Testis (tissue), 3 donors: ENCODE measurements around the gene SLC4A4. TPM values are rescaled to one million over a fixed set of nuclear protein-coding genes. Genes with fewer than 3 reads are reported as not detected.

Experiments
- DNase-seq: peaks from one replicate; pipeline ENCODE4 v3.0.0-alpha.2; 2019
- H3K27ac ChIP-seq, 2 donors: fragments of 200-600 bp; sonication (generic); one replicate each; pipeline ENCODE4 v1.5.1; 2019
- H3K27me3 ChIP-seq: fragments of 200-600 bp; sonication (generic); one replicate; pipeline ENCODE4 v1.5.1; 2019
- H3K36me3 ChIP-seq: fragments of 200-600 bp; sonication (generic); one replicate; pipeline ENCODE4 v1.5.1; 2017; ENCODE audit warnings: low read depth; ENCODE audit errors: missing control alignments
- H3K4me1 ChIP-seq: fragments of 200-600 bp; sonication (generic); one replicate; pipeline ENCODE4 v1.5.1; 2019
- H3K4me3 ChIP-seq, 2 donors: fragments of 200-600 bp; sonication (generic); one replicate each; pipeline ENCODE4 v1.5.1; 2017 to 2019
- H3K9me3 ChIP-seq: fragments of 200-600 bp; sonication (generic); one replicate; pipeline ENCODE4 v1.5.1; 2017
- CTCF ChIP-seq, 3 experiments: fragments of 450-650 bp in 2 of 3; fragments of 200-600 bp in 1 of 3; sonication (generic) in 1 of 3; IDR thresholded peaks; one replicate each; pipeline ENCODE4 v1.5.1; 2016 to 2019; ENCODE audit warnings: antibody characterized with exemption in 3 of 3, mild to moderate bottlenecking in 2 of 3, moderate library complexity in 1 of 3
- POLR2A ChIP-seq: fragments of 450-650 bp; IDR thresholded peaks from one replicate; pipeline ENCODE4 v1.6.1; 2017; ENCODE audit warnings: antibody characterized with exemption, mild to moderate bottlenecking, moderate library complexity
- WGBS, 2 donors: methylation state at CpG; one replicate each; pipeline ENCODE4 v1.1.5; 2018; 5-methylcytosine and 5-hydroxymethylcytosine counted together
- intact Hi-C: fragments of 100-400 bp; cut with DNase I; formaldehyde crosslinking; loops from one replicate; pipeline ENCODE4 v1.15.1; 2023; ENCODE audit warnings: low total_unique reads
- polyA plus RNA-seq: library from polyadenylated mRNA; stranded (reverse); fragments of 350-450 nt; fragmentation: Illumina TruSeq; extraction: RNeasy Lipid Tissue Mini Kit (QIAGEN cat#74804); gene quantifications from one replicate; pipeline ENCODE4 v1.2.3, GENCODE V29; 2014; ENCODE audit warnings: low read depth, low replicate concordance; ENCODE audit not compliant: insufficient read depth
- total RNA-seq, 2 donors: library from RNA; depleted of rRNA; stranded (reverse); fragments of >200 nt; gene quantifications; one replicate each; pipeline ENCODE4 v1.2.3, GENCODE V29; 2016

Gene SLC4A4
- total and polyA plus RNA-seq, 3 donors from 2014 or later: 1.7 to 2.9 (median 2.2) TPM

- no peaks in the 10 kb centered on the region for H3K9me3 ChIP-seq
- no peak overlapping the region for H3K27ac ChIP-seq
- TF ChIP-seq CTCF (IDR thresholded peaks at IDR 0.05) (no peak), POLR2A (no peak)
- no peak overlapping the region for H3K4me3 ChIP-seq
- H3K27me3 ChIP-seq: no peaks in the 10 kb centered on the region
- no peaks in the 10 kb centered on the region for H3K36me3 ChIP-seq
- 81 to 85% methylated on average over 2 of the region's 2 CpGs for WGBS, 2 donors
- DNase-seq: no peak
- H3K4me1 ChIP-seq: no peaks in the 10 kb centered on the region
- intact Hi-C loops: no loop called here
Observed at GRCh38 chr4:71538528-71538927, 199.7 kb downstream of the SLC4A4 start.

- Histone ChIP-seq H3K36me3 (no peaks in the 10 kb centered on the region), H3K4me1 (no peaks in the 10 kb centered on the region), H3K27ac (no peak overlapping the region), H3K27me3 (no peaks in the 10 kb centered on the region), H3K4me3 (no peak overlapping the region), H3K9me3 (no peaks in the 10 kb centered on the region)
- intact Hi-C loops: no loop called here
- WGBS, 2 donors: 62 to 69% methylated on average over 4 of the region's 4 CpGs
- no peak for DNase-seq
- no peak for TF ChIP-seq POLR2A
- no peak for TF ChIP-seq CTCF (IDR thresholded peaks at IDR 0.05)
Observed at GRCh38 chr4:71540749-71541269, 202.0 kb downstream of the SLC4A4 start.

GRCh38 chr4:71541541-71541940 is 202.7 kb downstream of the SLC4A4 start:
- H3K36me3 ChIP-seq: no peaks in the 10 kb centered on the region
- H3K4me3 ChIP-seq: no peak overlapping the region
- no peak for TF ChIP-seq CTCF (IDR thresholded peaks at IDR 0.05)
- TF ChIP-seq POLR2A: no peak
- WGBS, 2 donors: 85 to 92% methylated on average over 2 of the region's 2 CpGs
- intact Hi-C loops: no loop called here
- no peak for DNase-seq
- no peaks in the 10 kb centered on the region for H3K27me3 ChIP-seq
- H3K9me3 ChIP-seq: no peaks in the 10 kb centered on the region
- H3K27ac ChIP-seq: no peak overlapping the region
- H3K4me1 ChIP-seq: no peaks in the 10 kb centered on the region

DNA sequence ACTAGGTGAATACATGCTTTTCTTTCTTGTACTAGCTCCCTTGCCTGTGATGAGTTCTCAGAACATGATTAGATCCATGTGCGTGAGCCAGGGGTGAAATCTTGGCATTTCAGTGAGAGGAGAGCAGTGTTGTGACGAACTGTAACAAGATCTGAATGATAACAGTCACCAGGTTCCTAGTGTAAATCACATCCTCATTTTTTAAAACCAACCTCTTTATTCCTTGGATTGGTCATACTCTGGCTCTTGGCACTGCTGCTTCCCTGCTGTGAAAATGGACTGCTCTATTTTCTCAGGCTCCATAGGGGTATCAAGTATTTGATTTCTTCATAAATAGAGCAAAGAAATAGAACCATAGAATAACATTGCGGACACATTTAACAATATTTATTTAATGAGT is 206.3 kb downstream of the SLC4A4 start:
- DNase-seq: no peak
- Histone ChIP-seq H3K36me3 (no peaks in the 10 kb centered on the region), H3K4me1 (no peaks in the 10 kb centered on the region), H3K9me3 (no peaks in the 10 kb centered on the region), H3K27me3 (no peaks in the 10 kb centered on the region), H3K4me3 (no peak overlapping the region), H3K27ac (no peak overlapping the region)
- intact Hi-C loops: no loop called here
- WGBS, 2 donors: 53 to 59% methylated on average over 3 of the region's 3 CpGs
- TF ChIP-seq POLR2A (no peak), CTCF (IDR thresholded peaks at IDR 0.05) (no peak)

DNA sequence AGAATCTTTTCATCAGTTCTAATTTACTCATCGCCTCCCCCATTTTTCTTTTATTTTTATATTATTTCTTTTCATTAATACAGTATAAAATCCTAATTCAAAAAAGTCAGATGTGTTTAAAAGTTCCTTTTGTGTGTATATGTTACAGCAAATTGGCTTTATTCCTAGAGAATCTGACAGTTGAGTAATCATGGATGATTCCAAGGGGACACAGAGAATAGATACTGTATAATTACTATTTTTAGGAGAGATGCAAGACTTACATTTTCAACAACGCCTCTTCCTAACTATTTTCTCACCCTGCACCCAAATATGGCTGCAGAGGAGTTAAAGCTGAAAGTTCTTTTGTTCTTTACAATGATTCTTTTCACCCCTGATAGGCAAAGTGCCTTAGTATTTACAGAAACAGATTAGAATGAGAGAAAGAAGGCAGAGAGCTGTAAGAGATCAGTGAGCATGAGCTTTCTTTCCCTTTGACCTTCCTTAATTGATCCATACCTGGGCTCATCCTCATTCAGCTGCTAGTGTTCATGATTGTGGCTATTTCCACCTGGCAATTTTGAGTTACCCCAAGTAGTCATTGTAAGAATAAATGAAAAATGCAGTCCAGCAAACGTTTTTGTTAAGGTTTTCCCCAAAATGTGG is 210.8 kb downstream of the SLC4A4 start:
- intact Hi-C loops: no loop called here
- Histone ChIP-seq H3K27me3 (no peaks in the 10 kb centered on the region), H3K36me3 (no peaks in the 10 kb centered on the region), H3K4me3 (no peak overlapping the region), H3K4me1 (no peaks in the 10 kb centered on the region), H3K9me3 (no peaks in the 10 kb centered on the region), H3K27ac (no peak overlapping the region)
- 72 to 79% methylated on average over 3 of the region's 3 CpGs for WGBS, 2 donors
- TF ChIP-seq POLR2A (no peak), CTCF (IDR thresholded peaks at IDR 0.05) (no peak)
- DNase-seq: no peak
